Calu3 (cell line): Measurements from ENCODE around the gene DGKG. TPM values are rescaled to one million over a fixed set of nuclear protein-coding genes. Genes with fewer than 3 reads are reported as not detected.

Experiments
- Bru-seq: library from RNA; stranded (reverse); fragments of 400-500 nt; gene quantifications from one replicate; lab custom pipeline; 2021; lab: Mats Ljungman, UMichigan
- BruChase-seq, 2 experiments: library from RNA; stranded (reverse); fragments of 400-500 nt; gene quantifications; one replicate each; lab custom pipeline; 2021; lab: Mats Ljungman, UMichigan
- BruUV-seq: library from RNA; stranded (reverse); fragments of 400-500 nt; replicated peaks from 2 replicates; lab custom pipeline; 2021; lab: Mats Ljungman, UMichigan
- CTCF ChIA-PET: fragments of 300-600 bp; sonication (Branson Sonifier 250); formaldehyde crosslinking; loops from one replicate; lab custom pipeline; 2022; ENCODE audit warnings: antibody characterized with exemption; lab: Charles Lee
- DNase-seq: peaks from one replicate; pipeline ENCODE4 v3.0.0; 2022
- H3K27ac Mint-ChIP-seq: one replicate; pipeline ENCODE4 v1.8.0; 2022; ENCODE audit warnings: mixed read lengths; ENCODE audit not compliant: unreplicated experiment
- H3K27me3 Mint-ChIP-seq: one replicate; pipeline ENCODE4 v1.8.0; 2022; ENCODE audit warnings: mixed read lengths; ENCODE audit not compliant: unreplicated experiment
- H3K36me3 Mint-ChIP-seq: one replicate; pipeline ENCODE4 v1.8.0; 2022; ENCODE audit warnings: mild to moderate bottlenecking, moderate library complexity, mixed read lengths; ENCODE audit not compliant: insufficient read depth, unreplicated experiment
- H3K4me1 Mint-ChIP-seq: one replicate; pipeline ENCODE4 v1.8.0; 2022; ENCODE audit warnings: mild to moderate bottlenecking, low read depth, mixed read lengths; ENCODE audit not compliant: unreplicated experiment
- H3K4me3 Mint-ChIP-seq: one replicate; pipeline ENCODE4 v1.8.0; 2022; ENCODE audit warnings: mild to moderate bottlenecking, low read depth, moderate library complexity, mixed read lengths; ENCODE audit not compliant: unreplicated experiment
- H3K9me3 Mint-ChIP-seq: one replicate; pipeline ENCODE4 v1.8.0; 2022; ENCODE audit warnings: low read depth, mixed read lengths; ENCODE audit not compliant: unreplicated experiment
- intact Hi-C: fragments of 100-400 bp; cut with micrococcal nuclease; formaldehyde crosslinking; loops from one replicate; pipeline ENCODE4 v1.10.0; 2022; ENCODE audit not compliant: unreplicated experiment
- long read RNA-seq: library from polyadenylated mRNA; stranded (forward); transcript quantifications from one replicate; pipeline ENCODE4 v2.0.0, GENCODE V29; 2022
- total RNA-seq: library from RNA; stranded (reverse); gene quantifications from 2 replicates; pipeline ENCODE4 v1.2.3, GENCODE V29; 2022
- TF ChIP-seq, protein P1 (sequence below): fragments of 200-600 bp; IDR thresholded peaks from one replicate; pipeline ENCODE4 v1.8.0; 2022; ENCODE audit warnings: antibody characterized with exemption; ENCODE audit not compliant: unreplicated experiment

The DGKG gene
- total RNA-seq (5.7 and 7.2 TPM in 2 replicates), Bru-seq, nascent RNA (percentile 37 among the genes with signal in this experiment), BruChase-seq, experiment 1, labeled RNA remaining after a 6-hour chase (percentile 33 among the genes with signal in this experiment), BruChase-seq, experiment 2, labeled RNA remaining after a 2-hour chase (percentile 33 among the genes with signal in this experiment)
- long read RNA-seq, transcript DGKG-211 (6 exons, 609 nt) = major isoform, 7 of 8 reads
- long read RNA-seq, partial matches to known transcripts = 0 of 8 reads
- long read RNA-seq, other reads (novel, unspliced or antisense) = 1 of 8 reads

DNA sequence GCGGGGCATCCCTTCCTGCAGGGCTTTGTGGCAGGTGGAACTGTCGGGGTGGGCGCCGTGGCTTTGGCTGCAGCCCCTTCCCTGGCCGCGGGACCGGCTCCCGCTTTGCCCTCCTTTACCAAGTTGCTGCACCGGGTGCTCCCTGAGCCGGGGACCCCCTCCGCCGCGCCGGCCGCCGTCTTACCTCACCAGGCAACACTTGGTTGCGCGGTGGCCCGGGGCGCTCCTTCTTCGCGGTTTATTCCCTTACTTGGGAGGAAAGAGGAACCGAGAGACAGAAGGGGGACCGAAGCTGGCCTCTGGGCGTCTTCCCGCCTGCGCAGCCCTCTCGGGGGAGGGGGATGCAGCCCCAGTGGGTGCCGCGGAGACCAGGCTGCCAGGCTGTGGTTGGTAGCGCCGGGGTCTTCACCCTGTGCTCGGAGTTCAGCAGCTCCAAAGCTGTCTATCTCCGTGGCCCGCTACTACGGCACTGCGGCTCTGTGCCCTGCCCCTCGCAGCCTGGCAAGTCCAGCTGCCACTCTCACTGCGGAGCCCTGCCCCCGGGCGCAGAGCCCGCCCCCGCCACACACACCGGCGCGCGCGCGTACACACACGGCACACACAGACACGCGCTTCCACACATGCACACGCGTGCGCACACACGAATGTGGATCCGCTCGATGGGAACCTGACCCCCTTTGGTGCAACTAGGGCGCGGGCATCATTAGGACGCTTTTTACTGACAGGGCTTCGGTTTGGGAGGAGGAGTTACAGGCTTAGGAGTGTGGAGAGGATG lies at the start of gene DGKG:
TSS of gene DGKG (minus strand) at position 473 of the 775 bp plus-strand sequence. CDS start 41,775 bp downstream, outside the sequence.
- Mint-ChIP-seq H3K27me3 (peaks cover 99% of the 10 kb centered on the region), H3K4me3 (peak within 1 kb of the TSS; percentile 60), H3K4me1 (peaks cover 7% of the 10 kb centered on the region), H3K9me3 (no peaks in the 10 kb centered on the region), H3K36me3 (no peaks in the 10 kb centered on the region), H3K27ac (no peak within 1 kb of the TSS)
- BruUV-seq = no TSS peak
- peak; percentile 54 for DNase-seq
- TF ChIP-seq, protein P1, sequence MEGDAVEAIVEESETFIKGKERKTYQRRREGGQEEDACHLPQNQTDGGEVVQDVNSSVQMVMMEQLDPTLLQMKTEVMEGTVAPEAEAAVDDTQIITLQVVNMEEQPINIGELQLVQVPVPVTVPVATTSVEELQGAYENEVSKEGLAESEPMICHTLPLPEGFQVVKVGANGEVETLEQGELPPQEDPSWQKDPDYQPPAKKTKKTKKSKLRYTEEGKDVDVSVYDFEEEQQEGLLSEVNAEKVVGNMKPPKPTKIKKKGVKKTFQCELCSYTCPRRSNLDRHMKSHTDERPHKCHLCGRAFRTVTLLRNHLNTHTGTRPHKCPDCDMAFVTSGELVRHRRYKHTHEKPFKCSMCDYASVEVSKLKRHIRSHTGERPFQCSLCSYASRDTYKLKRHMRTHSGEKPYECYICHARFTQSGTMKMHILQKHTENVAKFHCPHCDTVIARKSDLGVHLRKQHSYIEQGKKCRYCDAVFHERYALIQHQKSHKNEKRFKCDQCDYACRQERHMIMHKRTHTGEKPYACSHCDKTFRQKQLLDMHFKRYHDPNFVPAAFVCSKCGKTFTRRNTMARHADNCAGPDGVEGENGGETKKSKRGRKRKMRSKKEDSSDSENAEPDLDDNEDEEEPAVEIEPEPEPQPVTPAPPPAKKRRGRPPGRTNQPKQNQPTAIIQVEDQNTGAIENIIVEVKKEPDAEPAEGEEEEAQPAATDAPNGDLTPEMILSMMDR = no peak
- CTCF ChIA-PET = interaction anchor here (0.6 to 1.0 kb wide), 2 partner anchors 18 to 178 kb away, joined by 3 to 4 read pairs; no protein-coding TSS in a partner anchor
- intact Hi-C loops = no loop called here

GRCh38 chr3:186411089-186411488 lies 49.1 kb upstream of the DGKG start:
- H3K27ac Mint-ChIP-seq = no peak overlapping the region
- H3K27me3 Mint-ChIP-seq = peaks cover 77% of the 10 kb centered on the region
- no TSS peak for BruUV-seq
- no peak overlapping the region for H3K4me3 Mint-ChIP-seq
- H3K4me1 Mint-ChIP-seq = peaks cover 30% of the 10 kb centered on the region
- no peak for DNase-seq
- H3K9me3 Mint-ChIP-seq = no peaks in the 10 kb centered on the region
- TF ChIP-seq, protein P1 = no peak
- CTCF ChIA-PET = interaction anchor here (0.5 kb wide), 1 partner anchor 591 kb away, joined by 4 read pairs; no protein-coding TSS in a partner anchor
- H3K36me3 Mint-ChIP-seq = no peaks in the 10 kb centered on the region
- intact Hi-C loops = loop anchor here (10.0 kb wide), 2 partner anchors 64 to 414 kb away; no protein-coding TSS in a partner anchor

GRCh38 chr3:186406669-186407635 lies 44.9 kb upstream of the DGKG start:
- Mint-ChIP-seq H3K4me1 (no peaks in the 10 kb centered on the region), H3K9me3 (no peaks in the 10 kb centered on the region), H3K27me3 (peaks cover 68% of the 10 kb centered on the region), H3K4me3 (no peak overlapping the region), H3K27ac (no peak overlapping the region), H3K36me3 (no peaks in the 10 kb centered on the region)
- CTCF ChIA-PET = interaction anchor here (1.3 kb wide), 1 partner anchor 63 kb away, joined by 3 read pairs; no protein-coding TSS in a partner anchor
- TF ChIP-seq, protein P1 = no peak
- BruUV-seq = no TSS peak
- intact Hi-C loops = no loop called here
- no peak for DNase-seq
